Measurements from ENCODE around the gene GAS7.
A peak's percentile ranks its signal among the peaks of the same experiment; 100 is the strongest.

GAS7 gene

GRCh38 chr17:10187456-10187855 lies 10.9 kb downstream of the GAS7 start:
- no peak for TF ChIP-seq CTCF (IDR thresholded peaks at IDR 0.05; ENCODE audit: borderline replicate concordance, control extremely low read depth, extremely low read depth, insufficient read depth, missing control alignments)
- in situ Hi-C loops (cut with MboI; ENCODE audit: low sequenced_read_pairs, unreplicated experiment), result no loop called here

GRCh38 chr17:10186771-10187410 lies 11.5 kb downstream of the GAS7 start:
- DNase-seq (ENCODE audit: low spot score), result peak; percentile 49
- TF ChIP-seq CTCF (IDR thresholded peaks at IDR 0.05; ENCODE audit: borderline replicate concordance, control extremely low read depth, extremely low read depth, insufficient read depth, missing control alignments), result no peak

More at GRCh38 chr17:10187456-10187855, 10.9 kb downstream of the GAS7 start:
- DNase-seq (ENCODE audit: low spot score), result no peak

GRCh38 chr17:10183931-10184930 lies 14.2 kb downstream of the GAS7 start:
- no peak for TF ChIP-seq CTCF (IDR thresholded peaks at IDR 0.05; ENCODE audit: borderline replicate concordance, control extremely low read depth, extremely low read depth, insufficient read depth, missing control alignments)
- in situ Hi-C loops (cut with MboI; ENCODE audit: low sequenced_read_pairs, unreplicated experiment), result no loop called here
- DNase-seq (ENCODE audit: low spot score), result no peak

More at GRCh38 chr17:10186771-10187410, 11.5 kb downstream of the GAS7 start:
- in situ Hi-C loops (cut with MboI; ENCODE audit: low sequenced_read_pairs, unreplicated experiment), result no loop called here

GRCh38 chr17:10182785-10183184 lies 15.6 kb downstream of the GAS7 start:
- in situ Hi-C loops (cut with MboI; ENCODE audit: low sequenced_read_pairs, unreplicated experiment), result no loop called here
- TF ChIP-seq CTCF (IDR thresholded peaks at IDR 0.05; ENCODE audit: borderline replicate concordance, control extremely low read depth, extremely low read depth, insufficient read depth, missing control alignments), result no peak
- DNase-seq (ENCODE audit: low spot score), result no peak

GRCh38 chr17:10178506-10178991 lies 19.9 kb downstream of the GAS7 start:
- in situ Hi-C loops (cut with MboI; ENCODE audit: low sequenced_read_pairs, unreplicated experiment), result no loop called here
- no peak for TF ChIP-seq CTCF (IDR thresholded peaks at IDR 0.05; ENCODE audit: borderline replicate concordance, control extremely low read depth, extremely low read depth, insufficient read depth, missing control alignments)
- no peak for DNase-seq (ENCODE audit: low spot score)

GRCh38 chr17:10177913-10178505 lies 20.4 kb downstream of the GAS7 start:
- no peak for DNase-seq (ENCODE audit: low spot score)
- TF ChIP-seq CTCF (IDR thresholded peaks at IDR 0.05; ENCODE audit: borderline replicate concordance, control extremely low read depth, extremely low read depth, insufficient read depth, missing control alignments), result no peak
- in situ Hi-C loops (cut with MboI; ENCODE audit: low sequenced_read_pairs, unreplicated experiment), result no loop called here
